ENCODE measurements around the gene TSPAN14.

The TSPAN14 gene

DNA sequence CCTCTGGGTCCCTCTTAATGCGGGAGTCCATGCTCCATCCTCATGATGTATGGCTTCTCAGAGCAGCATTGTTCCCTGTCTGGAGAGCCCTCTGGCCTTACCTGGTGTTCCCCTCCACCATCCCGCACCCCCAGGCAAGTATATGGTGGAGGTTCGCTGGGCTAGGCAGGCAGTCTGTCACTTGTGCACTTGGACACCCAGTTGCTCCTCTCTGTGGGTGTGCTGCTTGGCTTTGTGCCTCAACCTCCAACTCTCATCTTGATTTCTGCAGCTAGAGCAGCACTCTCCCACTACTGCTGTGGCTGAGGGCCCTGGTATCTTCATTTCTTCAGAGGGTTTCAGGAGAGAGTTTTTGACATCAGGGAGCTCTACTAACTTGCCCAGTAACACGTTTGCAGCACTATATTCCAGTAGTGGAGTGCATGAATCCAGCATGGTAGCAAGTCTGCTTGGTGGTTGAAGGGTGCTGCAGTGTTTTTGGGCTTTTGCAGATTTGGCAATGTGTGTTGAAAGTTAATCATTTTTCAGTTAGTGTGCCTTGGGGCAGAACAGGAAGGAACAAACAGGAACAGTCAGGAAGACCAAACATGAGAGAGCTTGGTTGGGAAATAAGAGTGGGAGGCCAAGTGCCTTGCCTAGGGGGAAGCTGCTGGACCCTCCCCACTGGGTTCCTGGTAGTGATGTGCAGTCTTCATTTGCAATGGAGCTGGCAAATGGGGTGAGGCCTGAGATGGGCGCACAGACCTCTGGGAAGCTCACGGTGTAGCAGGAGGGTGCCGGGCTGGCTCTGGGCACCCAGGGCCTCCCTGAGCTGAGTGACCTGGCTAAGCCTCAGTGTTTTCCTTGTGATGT is 37.4 kb downstream of the TSPAN14 start:
- no peak for FAIRE-seq

DNA sequence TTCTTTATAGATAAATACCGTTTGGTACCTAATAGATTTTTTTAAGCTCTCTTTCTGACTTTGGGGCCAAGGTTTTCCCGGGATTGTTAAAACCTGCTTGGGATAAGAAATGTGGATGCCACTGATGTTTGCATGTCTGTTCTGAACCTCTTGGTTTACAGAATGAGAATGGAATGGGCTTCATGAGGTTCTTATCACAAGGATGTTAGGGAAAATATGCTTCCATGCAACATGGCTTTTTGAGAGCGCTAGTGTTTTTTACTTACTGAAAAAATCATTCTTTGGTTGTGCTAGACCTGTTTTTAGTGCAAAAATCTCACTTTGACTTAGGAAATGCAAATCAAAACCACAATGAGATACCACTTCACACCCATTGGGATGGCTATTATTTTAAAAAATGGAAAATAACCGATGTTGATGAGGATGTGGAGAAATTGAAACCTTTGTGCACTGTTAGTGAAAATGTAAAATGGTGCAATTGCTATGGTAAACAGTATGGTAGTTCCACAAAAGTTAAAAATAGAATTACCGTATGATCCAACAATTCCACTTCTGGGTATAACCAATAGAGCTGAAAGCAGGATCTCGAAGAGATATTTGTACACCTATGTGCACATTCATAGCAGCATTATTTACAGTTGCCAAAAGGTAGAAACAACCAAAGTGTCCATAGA is 38.9 kb downstream of the TSPAN14 start:
- FAIRE-seq, result no peak

DNA sequence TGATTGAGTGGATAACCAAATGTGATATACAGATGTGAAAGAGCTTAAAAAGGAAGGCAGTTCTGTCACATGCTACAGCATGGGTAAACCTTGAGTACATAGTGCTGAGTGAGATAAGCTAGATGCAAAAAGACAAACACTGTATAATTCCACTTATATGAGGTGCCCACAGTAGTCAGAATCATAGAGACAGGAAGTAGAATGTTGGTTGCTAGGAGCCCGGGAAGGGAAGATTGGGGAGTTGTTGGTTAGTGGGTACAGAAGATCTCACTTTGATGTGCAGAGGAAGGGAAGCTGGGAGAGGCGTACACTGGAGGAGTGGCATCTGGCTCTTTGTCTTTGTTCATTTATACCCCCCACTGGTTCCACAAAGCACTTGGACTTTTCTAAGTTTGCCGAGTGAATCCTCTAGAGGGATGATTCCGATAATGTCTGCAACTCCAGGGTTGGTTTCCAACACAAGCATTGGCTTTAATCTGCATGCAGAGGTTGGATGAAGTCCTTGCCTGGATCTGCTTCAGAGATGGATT is 39.5 kb downstream of the TSPAN14 start:
- no peak for FAIRE-seq

DNA sequence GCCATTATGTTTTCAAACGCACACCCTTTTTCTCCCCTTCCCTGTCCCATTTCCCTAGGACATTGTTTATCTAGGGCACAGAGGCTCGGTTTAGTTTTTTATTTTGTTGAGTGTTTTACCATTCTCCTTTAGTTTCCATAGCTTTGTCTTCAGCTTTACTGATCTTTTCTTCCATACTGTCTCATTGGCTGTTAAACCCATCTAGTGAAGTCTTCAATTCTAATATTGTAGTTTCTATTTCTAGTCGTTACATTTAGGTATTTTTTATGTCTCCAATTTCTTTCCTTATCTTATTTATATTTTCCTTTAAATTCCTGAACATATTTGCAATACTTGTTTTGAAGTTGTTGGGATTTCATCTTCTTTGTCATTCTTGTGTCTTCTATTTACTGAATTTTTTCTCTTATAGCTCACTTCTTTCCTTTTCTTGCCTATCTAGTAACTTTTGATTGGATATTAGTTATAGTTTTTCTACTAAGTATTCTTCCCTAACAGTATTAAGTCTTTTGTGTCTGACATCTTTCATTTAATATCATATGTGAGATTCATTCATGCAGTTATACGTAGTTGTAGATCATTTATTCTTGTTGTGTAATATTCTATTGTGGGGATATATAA is 42.6 kb downstream of the TSPAN14 start:
- FAIRE-seq, result no peak

DNA sequence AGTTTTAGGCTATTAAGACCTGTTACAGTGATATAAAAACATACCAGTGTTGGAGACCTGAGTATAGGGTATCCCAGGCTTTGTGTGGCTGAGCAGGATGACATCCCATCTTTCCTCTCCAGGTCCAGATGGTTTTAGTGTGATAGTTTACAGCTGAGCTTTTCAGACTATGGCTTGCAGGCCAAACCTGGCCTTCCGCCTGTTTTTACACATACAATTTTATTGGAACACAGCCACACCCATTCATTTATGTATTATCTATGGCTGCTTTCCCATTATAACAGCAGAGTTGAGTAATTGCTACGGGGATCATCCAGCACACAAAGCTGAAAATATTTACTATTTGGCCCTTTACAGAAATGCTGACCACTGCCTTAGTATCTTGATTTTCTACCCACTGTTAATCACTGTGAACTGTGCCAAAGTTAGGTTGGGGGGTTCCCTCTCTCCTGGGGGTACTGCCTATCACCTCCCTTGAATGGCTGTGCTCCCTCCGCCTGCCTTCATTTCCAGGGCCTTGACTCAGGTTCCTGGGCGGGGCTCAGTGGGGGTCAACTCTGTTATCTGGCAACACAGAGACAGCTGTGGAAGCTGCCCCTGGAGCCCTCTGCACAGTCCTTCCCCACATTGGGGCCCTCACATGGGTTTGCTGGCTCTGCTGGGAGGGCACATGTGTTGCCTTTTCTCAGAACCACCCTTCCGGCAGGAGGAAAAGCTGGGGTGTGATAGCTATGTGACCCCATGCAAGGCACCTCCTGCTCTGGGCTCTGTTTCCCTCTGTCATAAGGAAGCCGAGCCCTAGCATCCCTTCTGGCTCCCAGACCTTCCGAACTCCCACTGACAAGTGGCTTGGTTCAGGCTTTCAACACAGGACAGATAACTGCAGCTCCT is 43.3 kb downstream of the TSPAN14 start:
- FAIRE-seq, result no peak

DNA sequence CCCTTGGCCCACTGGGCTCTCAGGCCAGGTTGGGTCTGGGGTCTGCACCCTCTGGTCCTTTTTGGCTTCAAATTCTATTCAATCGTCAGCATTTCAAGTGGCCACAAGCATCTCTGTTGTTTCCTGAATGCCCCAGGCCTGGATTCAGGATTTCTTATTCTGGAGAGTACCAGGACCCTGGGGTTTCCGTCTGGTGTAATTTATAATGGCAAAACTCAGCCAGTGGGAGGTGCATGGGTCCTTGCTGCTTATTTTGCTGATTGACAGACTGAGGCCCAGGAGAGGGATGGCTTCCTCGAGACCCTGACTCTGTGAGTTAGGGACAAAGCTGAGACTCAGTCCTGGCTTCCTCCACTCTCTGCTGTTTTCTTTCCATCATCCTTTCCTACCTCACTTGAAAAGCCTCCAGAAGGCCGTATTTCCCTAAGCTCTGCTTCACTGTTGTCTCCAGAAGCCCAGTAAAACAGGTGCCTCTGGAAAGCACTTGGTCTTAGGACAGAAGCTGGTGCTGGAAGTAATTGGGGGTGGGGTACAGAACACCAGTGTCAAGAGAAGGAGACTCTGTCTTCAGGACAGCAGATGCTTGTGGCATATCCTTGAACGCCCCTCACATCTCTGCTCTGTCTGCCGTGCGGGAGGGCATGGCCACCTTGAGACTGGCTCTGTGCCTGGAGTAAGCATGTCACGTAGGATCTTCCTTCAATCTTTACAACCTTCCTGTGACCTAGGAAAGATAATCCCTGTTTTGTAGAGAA is 44.1 kb downstream of the TSPAN14 start:
- FAIRE-seq, result no peak

DNA sequence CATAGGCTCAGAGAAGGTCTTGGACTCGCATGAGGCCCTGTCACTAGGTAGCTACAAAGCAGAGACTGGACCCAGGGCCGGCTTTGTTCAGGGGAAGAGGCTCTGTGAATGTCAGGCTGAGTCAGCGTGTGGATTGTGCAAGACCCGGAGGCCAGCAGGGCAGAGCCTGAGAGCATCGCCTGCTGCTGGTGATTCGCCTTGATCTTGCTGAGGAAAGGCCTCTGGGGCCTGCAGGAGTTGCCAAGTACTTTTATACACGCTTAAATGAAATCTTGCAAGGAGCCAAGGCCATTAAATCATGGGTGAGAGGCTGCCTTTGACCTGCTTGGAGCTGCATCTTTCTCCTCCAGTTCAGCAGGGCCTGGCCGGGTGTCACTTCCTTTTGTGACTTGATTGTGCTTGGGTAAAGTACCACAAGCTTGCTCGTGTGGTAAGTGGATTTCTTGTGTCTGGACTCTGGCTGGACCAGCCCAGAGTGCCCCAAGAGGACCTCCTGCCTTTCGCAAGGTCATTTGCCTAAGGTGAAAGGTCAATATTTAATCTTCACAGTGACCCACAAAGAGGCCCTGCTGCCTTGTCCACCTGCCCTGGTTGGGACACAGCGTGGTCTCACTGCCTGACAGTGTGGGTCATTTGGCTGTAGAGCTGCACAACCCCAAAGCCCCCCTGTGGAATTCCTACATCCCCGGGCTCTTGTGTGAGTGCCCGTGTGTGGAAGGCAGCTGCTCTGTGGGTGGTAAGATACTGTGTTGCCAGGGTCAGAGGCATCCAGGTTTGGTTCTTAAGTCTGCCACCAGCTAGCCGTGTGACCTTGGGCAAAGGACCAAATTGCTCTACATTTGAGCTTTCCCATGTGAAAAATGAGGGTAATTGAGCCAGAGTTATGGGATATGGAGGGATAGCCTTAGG is 45.0 kb downstream of the TSPAN14 start:
- FAIRE-seq, result no peak

DNA sequence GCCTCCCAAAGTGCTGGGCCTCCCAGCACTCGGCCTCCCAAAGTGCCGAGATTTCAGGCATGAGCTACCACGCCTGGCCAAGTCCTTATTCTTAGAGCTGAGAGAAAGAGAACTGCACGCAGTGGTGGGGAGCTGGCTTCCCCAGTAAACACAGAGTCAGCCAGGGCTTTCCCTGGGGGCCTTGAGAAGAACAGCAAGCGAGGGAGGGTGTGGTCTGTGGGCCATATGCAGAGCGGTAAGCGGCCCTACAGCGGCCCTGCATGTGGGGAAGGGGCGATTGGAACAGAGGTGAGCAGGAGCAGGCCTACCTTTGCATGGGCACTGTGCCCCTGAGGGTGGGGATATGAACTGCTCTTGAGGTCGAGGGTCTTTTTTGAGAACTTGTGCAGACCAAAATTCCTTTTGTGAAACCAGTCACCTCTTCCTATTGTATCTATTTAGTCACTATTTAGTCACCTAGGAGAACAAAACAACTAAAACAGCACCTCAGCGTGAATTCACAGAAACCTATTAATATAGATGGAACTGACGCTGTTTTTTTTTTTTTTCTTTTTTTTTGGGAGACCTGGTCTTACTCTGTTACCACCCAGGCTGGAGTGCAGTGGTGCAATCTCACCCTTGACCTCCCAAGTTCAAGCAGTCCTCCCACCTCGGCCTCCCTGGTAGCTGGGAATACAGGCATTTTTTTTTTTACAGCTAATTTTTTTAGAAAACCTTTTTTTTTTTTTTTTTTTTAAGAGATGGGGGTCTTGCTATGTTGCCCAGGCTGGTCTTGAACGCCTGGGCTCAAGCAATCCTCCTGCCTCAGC is 46.7 kb downstream of the TSPAN14 start:
- no peak for FAIRE-seq

DNA sequence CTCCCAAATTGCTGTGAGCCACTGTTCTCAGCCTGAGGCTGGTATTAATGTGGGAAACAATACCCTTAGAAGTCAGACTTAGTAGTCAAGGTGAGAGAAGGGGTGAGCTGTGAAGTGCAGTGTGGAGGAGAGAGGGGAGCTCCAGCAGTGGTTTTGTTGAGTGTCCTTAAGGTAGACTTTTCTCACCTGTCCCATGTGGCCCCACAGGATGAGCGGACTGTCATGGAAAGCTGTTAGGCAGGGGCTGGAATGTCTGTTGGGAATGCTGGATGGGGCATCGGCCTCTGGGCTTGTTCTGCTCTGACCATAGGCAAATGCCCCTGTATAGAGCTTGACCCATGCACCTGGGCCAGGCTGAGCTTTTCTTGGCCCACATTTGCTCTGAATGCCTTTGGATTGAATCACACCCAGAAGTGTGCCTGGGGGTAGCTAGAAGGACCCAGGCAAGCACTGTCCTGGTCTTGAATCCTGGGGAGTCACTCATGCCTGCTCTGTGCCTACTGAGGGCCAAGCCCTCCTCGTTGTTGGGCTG is 47.3 kb downstream of the TSPAN14 start:
- FAIRE-seq, result no peak

DNA sequence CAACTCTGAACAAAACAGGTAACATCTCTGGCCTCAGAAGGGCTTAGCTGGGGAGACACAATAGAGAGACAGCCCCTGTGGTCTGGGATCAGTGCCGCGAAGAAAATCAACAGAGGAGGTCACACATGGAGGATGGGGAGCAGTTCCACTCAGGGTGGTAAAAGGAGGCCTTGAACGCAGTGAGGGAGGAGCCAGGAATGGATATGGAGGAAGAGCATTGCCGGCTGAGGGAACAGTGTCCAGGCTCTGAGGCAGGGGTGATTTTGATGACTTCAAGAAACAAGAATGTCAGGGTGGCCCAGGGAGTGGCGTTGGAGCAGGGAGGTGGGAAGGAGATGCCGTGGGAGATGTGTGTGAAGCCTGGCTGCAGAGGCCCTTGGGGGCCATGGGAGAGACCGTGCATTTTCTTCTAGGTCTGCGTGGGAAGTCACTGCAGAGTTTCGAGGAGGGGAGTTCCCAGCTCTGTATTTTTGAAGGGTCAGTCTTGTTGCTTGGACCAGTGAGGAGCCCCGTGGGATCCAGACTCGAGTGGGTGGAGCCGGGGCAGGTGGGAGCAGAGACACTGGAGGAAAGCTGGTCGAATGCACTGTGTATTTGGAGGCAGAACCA is 47.9 kb downstream of the TSPAN14 start:
- no peak for FAIRE-seq

DNA sequence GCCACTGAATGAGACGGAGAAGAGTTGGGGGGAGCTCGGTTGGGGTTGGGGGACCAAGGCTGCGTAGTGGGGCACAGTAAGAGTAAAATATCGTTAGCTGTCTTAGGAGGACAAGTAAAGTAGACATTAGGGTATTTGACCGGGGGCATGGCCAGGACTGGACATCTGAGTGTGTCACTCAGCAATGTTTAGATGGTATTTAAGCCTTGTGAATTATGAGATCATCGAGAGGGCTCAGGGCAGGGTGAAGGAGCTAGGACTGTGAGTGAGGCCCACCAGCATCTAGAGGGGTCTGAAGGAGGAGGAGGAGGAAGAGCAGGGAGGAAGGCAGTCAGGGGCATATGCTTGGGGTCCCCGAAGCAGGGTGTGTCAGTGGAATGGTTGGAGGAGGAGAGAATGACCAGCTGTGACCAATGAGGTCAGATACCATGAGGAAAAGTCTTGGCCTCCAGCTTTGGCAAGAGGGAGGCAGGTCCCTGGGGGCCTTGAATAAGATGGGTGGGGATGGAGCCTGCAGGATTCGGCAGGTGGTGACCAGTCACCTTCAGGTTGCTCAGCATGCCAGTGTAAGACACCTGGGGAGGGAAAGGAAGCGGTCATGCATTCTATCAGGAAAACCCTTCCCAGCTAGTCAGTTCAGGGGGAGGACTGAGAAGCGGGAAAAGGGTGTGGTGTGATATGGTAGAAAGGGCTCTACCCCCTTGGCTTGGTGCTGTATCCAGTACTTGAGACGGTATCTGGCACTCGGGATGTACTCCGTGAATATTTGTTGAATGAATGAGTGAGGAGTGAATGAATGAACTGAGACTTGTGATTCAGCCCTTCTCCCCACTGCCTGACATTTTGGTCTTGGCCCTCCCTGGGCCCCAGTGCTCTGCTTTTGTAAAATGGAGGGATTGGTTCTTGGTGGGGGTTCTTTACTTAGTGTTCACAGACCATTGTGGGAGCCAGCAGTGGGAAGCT is 48.8 kb downstream of the TSPAN14 start:
- FAIRE-seq, result no peak

DNA sequence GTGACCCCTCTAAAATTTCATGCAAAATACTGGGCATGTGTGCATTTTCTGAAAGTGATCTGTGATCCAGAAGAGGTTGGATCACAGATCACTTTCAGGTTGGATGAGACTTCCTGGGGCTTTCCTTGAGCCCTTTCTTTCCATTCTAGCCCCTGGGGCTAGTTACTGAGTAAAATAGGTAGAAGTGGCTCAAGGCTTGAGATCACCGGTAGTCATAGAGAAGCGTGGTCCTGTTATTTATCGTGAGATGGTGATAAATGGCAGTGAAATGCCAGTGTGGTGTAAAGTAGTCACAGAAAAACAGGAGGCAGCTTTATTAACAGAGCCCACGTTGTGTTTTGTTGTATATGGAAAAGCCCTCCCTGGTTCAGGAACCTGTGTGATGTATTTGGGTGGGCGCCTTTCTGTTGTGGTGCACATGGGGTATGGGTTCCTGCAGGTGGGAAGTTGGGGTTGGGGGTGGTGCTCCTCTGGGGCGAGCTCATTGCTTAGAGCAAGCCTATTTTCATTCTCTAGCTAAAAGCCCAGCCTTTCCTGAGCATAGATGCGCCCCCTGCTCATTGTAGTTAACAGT is 49.6 kb downstream of the TSPAN14 start:
- FAIRE-seq, result no peak

DNA sequence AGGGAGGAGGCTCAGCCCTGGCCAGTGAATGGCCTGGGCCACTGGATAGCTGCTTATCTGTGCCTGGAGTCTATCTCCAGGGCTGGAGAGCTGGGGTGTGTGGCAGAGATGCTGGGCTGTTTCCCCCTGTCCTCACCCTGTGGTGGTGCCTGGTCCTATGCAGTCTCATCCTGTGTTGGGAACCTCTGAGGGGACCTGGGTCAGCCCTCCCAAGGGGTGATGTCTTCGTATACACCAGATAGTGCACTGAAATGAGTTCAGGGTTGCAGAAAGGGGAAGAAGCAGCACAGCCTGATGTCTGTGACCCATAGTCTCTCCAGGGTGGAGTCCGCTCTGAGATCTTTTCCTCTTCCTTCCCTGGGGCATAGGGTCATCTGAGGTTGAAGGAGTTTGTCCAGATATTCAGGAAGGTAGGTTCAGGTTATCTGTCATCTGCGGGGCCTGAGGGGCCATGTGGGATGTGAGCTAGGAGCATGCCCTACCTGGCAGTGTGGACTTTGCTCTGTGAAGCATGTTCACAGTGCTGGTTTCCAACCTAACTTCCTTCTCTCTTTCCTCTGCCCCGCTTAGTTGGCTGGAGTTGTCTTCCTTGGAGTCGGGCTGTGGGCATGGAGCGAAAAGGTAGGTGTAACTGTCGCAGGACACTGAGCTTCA is 50.2 kb downstream of the TSPAN14 start:
- FAIRE-seq, result no peak

DNA sequence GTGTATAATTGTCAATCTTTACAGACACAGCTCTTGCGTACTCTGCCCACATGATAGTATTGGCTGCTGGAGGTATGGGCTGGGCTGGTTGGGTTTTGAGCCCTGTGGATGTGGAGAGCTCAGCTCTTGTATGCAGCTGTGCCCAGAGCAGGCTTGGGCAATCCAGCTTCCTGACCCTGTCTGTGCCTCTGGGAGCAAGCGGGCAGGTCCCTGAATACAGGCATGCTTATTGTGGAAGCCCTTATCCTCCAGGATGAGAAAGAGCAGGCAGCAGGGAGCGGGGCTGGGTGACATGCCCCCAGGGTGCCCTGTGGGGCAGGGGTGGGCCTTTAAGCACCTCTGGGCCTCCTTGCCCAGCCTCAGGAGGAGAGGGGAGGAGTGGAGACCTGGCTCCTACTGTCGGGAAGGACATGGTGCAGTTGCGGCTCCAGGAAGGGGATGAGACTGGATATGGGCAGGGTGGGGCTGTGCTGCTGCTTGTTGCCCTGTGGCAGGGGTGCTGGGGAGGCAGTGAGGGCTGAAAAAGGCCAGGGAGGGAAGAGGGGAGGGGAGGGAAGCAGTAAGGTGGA is 50.9 kb downstream of the TSPAN14 start:
- no peak for FAIRE-seq

DNA sequence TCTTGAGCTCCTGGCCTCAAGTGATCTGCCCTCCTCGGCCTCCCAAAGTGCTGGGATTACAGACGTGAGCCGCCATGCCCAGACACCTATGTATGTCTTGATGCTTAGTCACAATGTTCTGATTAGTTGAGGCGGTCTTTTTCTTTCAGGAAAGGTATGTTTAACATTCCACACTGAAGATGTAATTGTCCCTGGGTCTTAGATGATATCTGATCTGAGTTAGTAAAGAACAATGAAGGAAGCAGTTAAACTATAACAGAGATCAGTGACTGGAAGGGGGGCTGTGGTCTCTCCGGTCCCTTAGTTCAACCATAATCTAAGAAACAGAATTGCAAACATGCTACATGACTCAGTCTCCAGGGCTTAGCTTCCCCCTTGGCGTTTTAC is 52.1 kb downstream of the TSPAN14 start:
- FAIRE-seq, result no peak

DNA sequence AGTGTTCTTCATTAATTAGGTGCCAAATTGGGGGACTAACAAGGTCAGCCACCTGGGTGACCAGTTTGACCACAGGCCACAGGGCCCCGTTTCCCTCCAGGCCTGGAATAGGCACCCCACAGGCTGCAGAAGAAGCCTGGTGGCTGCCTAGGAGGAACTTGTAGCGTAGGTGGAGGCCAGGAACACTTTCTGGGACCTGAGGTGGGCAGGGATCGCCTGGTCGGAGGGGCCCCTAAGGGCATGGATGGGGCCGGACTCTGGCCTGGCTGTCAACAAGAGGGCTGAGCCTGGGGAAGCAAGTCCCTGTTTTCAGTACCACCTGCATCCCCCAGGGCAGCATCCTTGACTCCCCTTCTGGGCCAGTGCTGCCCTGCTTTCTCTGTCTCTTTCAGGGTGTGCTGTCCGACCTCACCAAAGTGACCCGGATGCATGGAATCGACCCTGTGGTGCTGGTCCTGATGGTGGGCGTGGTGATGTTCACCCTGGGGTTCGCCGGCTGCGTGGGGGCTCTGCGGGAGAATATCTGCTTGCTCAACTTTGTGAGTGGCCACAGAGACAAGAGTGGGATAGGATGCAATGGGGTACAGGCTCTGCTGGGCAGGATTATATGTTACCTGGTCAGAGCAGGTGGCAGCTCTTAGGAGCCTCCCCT is 52.9 kb downstream of the TSPAN14 start:
- FAIRE-seq, result no peak

All from colon (tissue), 2 donors.